GM11168 (cell line): ENCODE data around the gene GALT.

Experiments used
- in situ Hi-C: fragments of 300-500 bp; cut with MboI; formaldehyde crosslinking; loops from one replicate; pipeline ENCODE4 v1.12.0; 2022; ENCODE audit warnings: low sequenced_read_pairs; ENCODE audit not compliant: unreplicated experiment

The GALT gene

GRCh38 chr9:34646211-34647083, at the start of gene GALT:
Gene GALT (plus strand): TSS chr9:34646675. CDS start chr9:34646705, 30 bp downstream.
- in situ Hi-C loops: no loop called here

GRCh38 chr9:34599546-34599945, 46.9 kb upstream of the GALT start:
- in situ Hi-C loops: loop anchor here (5.0 kb wide), 1 partner anchor 47 kb away; no protein-coding TSS in a partner anchor

GRCh38 chr9:34600908-34601307, 45.6 kb upstream of the GALT start:
- in situ Hi-C loops: loop anchor here (10.0 kb wide), 1 partner anchor 176 kb away; no protein-coding TSS in a partner anchor

GRCh38 chr9:34601937-34602573, 44.4 kb upstream of the GALT start:
- in situ Hi-C loops: loop anchor here (10.0 kb wide), 1 partner anchor 177 kb away; no protein-coding TSS in a partner anchor

GRCh38 chr9:34603610-34604231, 42.8 kb upstream of the GALT start:
- in situ Hi-C loops: loop anchor here (10.0 kb wide), 1 partner anchor 179 kb away; no protein-coding TSS in a partner anchor

GRCh38 chr9:34606190-34606589, 40.3 kb upstream of the GALT start:
- in situ Hi-C loops: loop anchor here (10.0 kb wide), 1 partner anchor 181 kb away; no protein-coding TSS in a partner anchor

- in situ Hi-C loops: loop anchor here (10.0 kb wide), 1 partner anchor 182 kb away; no protein-coding TSS in a partner anchor
Observed at GRCh38 chr9:34606905-34607304, 39.6 kb upstream of the GALT start.

- in situ Hi-C loops: loop anchor here (10.0 kb wide), 1 partner anchor 183 kb away; no protein-coding TSS in a partner anchor
Observed at GRCh38 chr9:34607331-34607730, 39.1 kb upstream of the GALT start.

GRCh38 chr9:34610434-34611206, 35.9 kb upstream of the GALT start:
- in situ Hi-C loops: no loop called here

GRCh38 chr9:34611251-34611810, 35.1 kb upstream of the GALT start:
- in situ Hi-C loops: no loop called here

GRCh38 chr9:34611811-34612787, 34.4 kb upstream of the GALT start, which contains the start of gene RPP25L:
Gene RPP25L (minus strand): TSS chr9:34612097. CDS start chr9:34611296, 801 bp downstream.
- in situ Hi-C loops: no loop called here

- in situ Hi-C loops: no loop called here
Observed at GRCh38 chr9:34612788-34613390, 33.6 kb upstream of the GALT start.

GRCh38 chr9:34615132-34615531, 31.3 kb upstream of the GALT start:
- in situ Hi-C loops: no loop called here

- in situ Hi-C loops: no loop called here
Observed at GRCh38 chr9:34620061-34620994, 26.1 kb upstream of the GALT start, which contains the start of gene DCTN3. Gene DCTN3 (minus strand): TSS chr9:34620495. CDS start chr9:34620464, 31 bp downstream.

GRCh38 chr9:34623374-34624235, 22.9 kb upstream of the GALT start:
- in situ Hi-C loops: no loop called here
